Limb (tissue), 2 donors: ENCODE data around the gene TAGLN2.

Experiments used
- DNase-seq, 2 donors: peaks; one replicate each; pipeline ENCODE4 v3.0.0-alpha.2; 2016; ENCODE audit errors: extremely low spot score in 2 of 2

Gene TAGLN2

DNA sequence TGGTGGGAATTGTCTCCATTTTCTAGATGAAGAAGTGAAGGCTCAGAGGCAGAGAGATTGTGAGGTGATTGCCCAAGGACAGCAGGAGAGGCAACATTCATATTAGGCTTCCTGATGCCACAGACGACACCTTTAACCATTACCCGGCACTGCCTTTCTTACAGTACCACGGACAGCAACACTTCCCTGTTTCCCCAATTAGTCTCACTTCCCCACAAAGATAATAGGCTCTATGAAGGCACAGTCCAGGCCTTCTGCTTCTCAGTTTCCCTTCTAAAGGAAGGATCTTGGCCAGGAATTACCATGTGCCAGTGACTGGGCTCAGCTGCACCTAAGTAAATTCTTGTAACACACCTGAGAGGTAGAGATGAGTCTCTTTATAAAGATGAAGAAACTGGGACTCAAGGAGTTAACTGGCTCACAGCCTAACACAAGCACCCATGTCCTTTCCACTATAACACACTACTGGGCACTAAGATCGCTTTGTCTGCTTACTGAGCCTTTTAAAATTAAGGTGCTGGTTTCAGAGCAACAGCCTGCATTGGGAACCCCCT is 10.5 kb upstream of the TAGLN2 start:
- DNase-seq: no peak

- DNase-seq: no peak
Observed at GRCh38 chr1:159935305-159935704, 10.0 kb upstream of the TAGLN2 start.

- DNase-seq: no peak
Observed at GRCh38 chr1:159934136-159935039, 9.1 kb upstream of the TAGLN2 start.

DNA sequence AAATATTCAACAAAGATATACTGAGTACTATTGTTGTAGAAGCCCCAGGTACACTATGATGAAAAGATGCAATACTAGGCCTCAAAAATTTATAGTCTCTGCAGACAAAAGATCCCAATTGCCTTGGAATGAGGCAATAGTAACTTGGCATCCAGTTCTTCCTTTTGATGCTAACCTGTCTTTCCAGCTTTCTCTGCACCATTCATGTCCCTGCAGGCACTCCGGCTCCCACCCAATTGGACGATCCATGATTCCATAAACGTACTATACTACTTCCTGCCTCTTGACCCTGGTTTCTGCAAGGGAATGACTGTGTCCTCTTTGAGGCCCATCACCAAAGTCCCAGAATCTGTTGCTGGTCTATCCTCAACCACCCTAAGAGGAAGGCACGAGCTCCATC is 8.0 kb upstream of the TAGLN2 start:
- DNase-seq: no peak

GRCh38 chr1:159932296-159933285 is 7.3 kb upstream of the TAGLN2 start:
- no peak for DNase-seq

GRCh38 chr1:159931795-159932173 is 6.5 kb upstream of the TAGLN2 start:
- no peak for DNase-seq

DNA sequence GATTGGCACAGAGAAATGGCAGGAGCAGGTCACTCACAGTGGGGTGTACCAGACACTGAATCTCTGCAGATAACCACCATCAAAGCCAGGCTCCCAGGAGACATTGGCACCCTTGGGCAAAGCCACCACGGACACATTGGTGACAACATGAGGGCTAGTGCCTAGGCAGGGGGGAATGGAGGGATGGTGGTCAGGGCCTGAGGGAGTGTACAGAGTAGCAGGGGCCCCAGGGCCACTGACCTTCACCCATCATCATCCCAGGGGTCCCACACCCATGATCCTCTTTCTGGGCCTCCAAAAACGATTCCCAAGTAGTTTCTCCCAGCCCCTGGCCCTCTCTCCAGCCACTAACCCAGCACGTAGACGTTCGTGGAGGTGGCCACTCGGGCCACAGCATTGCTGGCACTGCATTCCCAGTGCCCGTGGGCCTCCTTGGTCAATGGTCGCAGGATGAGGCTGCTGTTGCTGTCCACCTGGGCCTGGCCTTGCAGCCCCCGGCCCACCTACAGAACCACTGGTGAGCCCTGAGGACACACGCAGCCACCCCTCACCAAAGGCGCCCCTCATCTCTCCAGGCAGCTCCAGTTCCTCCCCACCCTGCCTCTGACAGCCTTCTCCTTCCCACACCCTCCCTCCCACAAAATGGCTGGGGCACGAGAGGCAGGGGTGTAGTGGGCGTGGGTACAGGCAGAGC is 5.9 kb upstream of the TAGLN2 start:
- no peak for DNase-seq

DNA sequence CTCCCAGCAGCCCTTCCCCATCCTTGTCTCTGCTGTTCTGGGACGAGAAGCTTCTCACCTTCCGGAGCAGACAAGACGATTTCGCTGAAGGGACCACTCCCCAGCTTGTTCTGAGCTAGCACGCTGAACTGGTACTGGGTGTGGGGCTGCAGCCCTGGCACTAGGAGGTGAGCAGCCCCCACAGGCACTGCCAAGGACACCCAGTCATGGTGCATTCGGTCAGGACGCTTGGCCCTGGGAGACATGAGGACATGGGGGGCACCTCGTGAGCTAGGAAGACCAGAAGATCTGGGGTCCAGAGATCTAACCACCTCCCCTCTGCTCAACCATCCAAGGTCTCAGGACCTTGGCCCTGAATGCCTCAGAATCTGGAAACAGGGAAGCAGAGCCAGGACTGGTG is 5.3 kb upstream of the TAGLN2 start:
- DNase-seq: no peak

DNA sequence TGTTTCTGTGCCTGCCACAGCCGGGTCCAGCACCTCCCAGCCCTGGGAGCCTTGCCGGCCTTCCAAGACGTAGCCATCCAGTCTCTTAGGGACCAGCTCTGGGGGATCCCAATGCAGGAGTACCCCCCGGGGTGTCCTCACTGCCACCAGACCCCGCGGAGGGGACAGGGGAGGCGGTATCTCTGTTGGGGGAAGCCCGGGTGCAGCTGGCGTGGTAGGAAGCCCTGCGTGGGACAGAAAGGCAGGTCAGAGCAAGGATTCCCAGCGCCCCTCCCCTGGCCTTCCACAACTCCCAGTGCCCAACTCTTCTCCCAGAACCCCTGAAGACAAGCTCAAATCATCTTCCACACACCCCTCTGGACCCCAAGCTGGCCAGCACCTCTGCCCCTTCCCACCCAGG is 4.9 kb upstream of the TAGLN2 start:
- DNase-seq: no peak

DNA sequence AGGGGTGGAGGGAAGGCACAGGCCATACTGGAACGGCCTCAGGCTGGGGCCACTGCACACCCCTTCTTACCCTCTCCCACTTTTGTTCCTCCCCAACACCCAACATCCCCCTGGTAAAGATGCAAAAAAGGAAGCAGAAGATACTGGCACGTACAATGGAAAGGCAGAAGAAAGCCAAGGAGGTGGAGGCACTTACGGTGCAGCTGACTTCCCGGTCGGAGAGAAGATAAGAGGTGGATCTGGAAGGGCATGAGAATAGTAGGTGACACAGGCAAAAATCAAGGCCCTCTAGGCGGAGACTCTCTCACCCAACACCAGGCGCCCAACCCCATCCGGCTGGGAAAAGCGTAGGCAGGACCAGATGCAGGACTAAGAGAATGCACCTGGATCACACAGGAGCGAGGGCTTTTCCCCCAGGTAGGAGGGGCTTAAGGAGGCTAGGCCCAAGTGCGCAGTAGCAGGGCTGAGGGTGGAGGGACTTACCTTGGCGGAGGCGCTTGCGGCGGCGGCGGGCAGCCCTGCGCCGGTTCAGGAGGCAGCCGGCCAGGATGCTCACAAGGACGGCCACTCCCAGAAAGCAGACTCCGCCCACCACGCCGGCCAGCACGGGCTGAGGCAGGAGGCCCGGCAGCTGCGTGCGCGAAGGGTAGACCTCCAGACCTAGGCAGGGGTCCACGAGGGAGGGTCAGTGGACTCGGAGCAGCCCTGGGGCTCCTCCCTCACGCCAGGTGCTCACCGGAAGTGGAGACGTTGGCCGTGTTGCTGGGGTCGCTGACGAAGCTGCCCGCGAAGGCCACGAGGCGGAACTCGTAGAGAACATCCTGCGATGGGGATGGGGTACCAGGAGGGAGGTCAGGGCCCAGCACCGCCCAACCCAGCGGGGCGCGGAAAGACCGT is 4.1 kb upstream of the TAGLN2 start:
- DNase-seq: no peak

DNA sequence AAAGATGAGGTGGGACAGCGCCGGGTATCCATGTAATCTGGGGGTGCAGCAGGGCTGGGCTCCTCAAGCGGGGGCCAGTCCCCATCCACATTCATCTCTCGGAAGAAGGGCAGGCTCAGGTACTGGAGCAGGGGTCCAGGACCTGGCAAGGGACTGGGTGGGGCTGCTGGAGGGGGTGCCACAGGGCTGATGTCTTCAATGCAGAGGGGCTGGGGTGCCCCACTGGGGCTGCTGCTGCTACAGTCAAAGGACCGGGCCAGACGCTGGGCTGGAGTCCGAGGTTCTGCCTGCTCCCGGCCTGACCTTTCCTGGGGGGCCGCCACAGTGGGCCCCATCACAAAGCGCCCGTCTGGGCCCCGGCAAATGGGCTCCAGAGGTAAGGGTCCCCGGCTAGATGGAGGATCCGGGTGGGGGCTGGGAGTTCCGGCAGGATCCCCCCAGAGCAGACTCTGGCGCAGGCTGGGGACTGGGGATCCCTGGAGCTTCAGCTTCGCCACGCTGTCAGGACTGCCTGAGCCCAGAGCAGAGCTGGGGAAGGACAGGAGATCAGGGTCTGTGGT is 3.3 kb upstream of the TAGLN2 start:
- DNase-seq: no peak

GRCh38 chr1:159927849-159928431 is 2.6 kb upstream of the TAGLN2 start:
- no peak for DNase-seq

DNA sequence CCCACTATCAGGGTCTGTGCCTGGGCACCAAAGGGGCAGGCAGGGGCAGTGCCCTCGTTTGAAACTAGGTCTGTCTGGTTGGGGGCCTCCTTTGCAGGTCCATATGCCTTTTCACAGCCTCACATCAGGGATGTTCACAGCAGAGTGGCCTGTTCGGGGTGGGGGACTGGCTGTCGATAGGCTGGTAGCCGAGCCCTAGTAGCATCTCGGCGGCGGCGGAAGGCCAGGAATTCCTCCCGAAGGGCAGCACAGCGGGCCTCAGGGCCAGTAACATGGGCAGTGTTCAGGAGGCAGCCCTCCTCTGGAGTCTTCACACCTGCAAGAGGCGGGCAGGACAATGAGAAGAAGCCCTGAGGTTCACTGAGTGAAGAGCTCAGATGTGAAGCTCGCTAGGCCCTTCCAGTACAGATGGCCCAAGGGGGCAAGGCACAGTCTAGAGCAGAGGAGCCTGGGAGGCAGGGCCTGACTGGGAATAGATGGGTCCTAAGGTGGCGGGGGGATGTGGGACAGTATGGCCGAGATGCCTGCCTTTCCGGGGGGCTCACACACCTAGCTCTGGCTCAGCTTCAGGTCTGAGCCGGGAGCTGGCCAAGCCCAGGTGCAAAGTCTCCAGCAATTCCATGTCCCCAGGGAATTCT is 2.0 kb upstream of the TAGLN2 start:
- no peak for DNase-seq

DNA sequence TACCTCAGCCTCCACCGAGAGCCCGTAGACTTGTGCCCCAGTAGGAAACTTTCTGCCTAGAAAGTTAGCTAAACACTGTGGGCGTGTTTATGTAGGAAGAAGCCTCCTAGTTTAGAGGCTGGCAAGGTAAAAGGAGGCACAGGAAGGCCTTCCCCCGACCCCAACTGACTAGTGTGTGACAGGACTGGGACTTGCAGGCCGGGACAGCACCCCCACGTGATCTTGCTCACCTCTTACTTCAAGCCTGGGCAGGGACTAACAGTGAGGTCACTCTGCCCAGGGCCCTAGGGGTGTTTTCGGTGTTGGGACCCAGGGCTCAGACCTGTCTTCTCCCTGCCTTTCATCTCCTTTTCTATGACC is 392 bp upstream of the TAGLN2 start:
- no peak for DNase-seq

GRCh38 chr1:159924025-159924790 is 1.1 kb downstream of the TAGLN2 start:
- DNase-seq: peak; percentile 47 to 85

- peak; percentile 83 to 84 for DNase-seq
Observed at GRCh38 chr1:159923203-159924024, 1.9 kb downstream of the TAGLN2 start.

DNA sequence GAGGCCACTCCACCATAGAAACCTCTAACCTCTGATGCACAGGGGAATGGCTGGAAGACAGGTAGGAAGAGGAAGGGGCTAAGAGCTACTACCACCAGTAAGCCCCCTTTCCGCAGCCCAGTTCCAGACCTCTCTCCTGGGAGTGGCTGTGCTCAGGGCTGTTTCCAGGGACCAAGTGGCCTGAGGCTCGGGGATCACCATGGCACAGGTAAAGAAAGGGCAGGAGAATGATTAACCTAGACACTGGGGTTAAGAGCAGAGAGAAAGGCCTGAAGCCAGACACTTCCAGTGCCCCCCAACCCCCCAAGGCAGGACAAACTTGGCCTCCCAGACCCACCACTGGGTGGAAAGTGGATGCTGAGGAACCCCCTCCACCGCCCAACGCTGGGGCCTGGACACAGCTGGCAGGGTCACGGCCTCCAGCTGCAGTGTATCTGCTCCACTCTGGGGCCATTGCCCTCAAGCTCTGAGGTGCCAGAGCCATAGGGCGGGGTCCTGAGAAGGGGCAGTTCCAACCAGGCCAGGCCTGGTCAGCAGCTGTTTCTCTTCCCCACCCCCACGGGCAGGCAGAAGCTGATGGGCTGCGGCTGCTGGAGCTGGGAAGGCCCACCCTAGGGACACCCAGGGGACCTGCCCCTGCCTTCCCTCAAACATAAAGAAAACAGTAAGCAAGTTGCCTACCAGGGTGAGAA is 2.6 kb downstream of the TAGLN2 start:
- peak; percentile 51 to 55 for DNase-seq
